MG63 (cell line): ENCODE measurements around the gene KLF3. TPM values are rescaled to one million over a fixed set of nuclear protein-coding genes. Genes with fewer than 3 reads are reported as not detected.

Experiments
- DNase-seq: peaks from one replicate; pipeline ENCODE4 v3.0.0-alpha.2; 2020
- H3K27me3 ChIP-seq: fragments of 250-450 bp; sonication (Bioruptor Pico); 2 replicates; pipeline ENCODE4 v1.5.1; 2020; ENCODE audit warnings: mild to moderate bottlenecking, moderate library complexity
- H3K36me3 ChIP-seq: fragments of 250-450 bp; sonication (Bioruptor Pico); 2 replicates; pipeline ENCODE4 v1.5.1; 2020; ENCODE audit warnings: mild to moderate bottlenecking, moderate library complexity
- H3K4me3 ChIP-seq: fragments of 250-450 bp; sonication (Bioruptor Pico); 2 replicates; pipeline ENCODE4 v1.5.1; 2020; ENCODE audit warnings: mild to moderate bottlenecking, moderate library complexity
- H3K9me3 ChIP-seq: fragments of 250-450 bp; sonication (Bioruptor Pico); 2 replicates; pipeline ENCODE4 v1.5.1; 2020; ENCODE audit warnings: mild to moderate bottlenecking, moderate library complexity
- total RNA-seq: library from RNA; depleted of rRNA; stranded (reverse); fragments of >200 nt; shearing (Covaris generic); gene quantifications from 2 replicates; pipeline ENCODE4 v1.2.3, GENCODE V29; 2014; ENCODE audit warnings: low replicate concordance

The KLF3 gene
- total RNA-seq, 1 experiment from 2014 or later = 1.9 TPM

DNA sequence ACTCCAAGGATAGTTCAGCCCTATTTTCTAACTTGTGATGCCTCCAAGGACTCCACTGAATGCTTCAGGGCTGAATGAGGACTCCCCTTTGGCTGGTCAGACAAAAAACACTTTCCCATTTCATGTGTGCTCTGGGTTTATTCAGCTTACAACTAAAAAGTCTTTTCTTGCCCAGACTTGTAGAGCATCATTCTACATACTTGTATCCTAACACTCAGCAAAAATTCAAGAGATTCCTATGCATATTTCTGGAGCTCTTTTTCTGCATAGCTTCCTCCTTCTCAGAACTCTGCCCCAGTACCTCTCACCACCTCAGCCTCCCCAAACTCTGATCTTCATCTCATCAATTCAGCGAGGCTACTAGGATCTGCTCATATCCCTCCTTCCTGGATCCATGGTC is 22.2 kb upstream of the KLF3 start:
- Histone ChIP-seq H3K27me3 (no peaks in the 10 kb centered on the region), H3K9me3 (no peaks in the 10 kb centered on the region), H3K36me3 (no peaks in the 10 kb centered on the region), H3K4me3 (no peak overlapping the region)
- DNase-seq = no peak

DNA sequence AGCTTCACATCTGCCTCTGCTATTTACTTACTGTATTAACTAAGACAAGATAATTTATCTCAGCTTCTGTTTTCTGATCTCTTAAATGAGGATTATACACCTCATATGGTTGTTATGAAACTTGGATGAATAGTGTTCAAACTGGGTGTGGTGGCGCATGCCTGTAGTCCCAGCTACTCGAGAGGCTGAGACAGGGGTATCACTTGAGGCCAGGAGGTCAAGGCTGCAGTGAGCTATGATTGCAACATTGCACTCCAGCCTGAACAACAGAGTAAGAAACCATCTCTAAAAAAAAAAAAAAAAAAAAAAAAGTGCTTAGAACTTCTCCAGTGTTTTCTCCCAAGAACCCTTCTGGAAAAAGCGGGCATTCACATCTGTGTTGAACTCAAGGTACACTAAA is 19.8 kb upstream of the KLF3 start:
- no peaks in the 10 kb centered on the region for H3K27me3 ChIP-seq
- H3K36me3 ChIP-seq = no peaks in the 10 kb centered on the region
- H3K4me3 ChIP-seq = no peak overlapping the region
- DNase-seq = no peak
- no peaks in the 10 kb centered on the region for H3K9me3 ChIP-seq

DNA sequence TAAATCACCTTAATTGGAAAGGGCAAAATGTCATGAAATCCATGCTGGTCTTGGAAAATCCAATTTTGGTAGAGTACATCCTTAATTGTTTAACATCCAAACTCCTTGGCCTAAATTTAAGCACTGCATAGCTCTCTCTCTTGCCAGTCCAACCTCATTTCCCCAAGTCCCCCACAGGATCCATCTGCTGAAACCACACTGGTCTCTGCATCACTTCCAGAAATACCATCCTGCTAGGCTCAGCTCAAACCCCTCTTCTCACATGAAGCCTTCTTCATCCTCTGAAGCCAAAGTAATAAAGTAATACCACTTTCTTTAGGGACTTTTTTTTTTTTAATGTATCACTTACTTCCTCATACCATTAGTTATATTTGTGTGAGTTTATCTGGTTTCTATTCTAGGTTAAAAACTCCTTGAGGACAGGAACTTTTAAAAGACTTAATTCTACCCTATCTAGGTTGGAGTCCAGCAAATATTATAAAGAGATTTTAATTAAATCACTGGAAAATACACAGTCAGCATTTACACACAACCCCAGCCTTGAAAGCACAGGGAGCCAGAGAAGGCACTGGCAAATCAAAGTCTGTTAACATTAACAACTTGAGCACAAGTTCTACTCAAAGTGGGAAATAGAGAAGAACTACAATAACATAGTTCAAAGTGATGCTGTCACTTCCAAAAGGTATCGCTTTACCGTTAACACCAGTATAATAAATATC is 16.7 kb upstream of the KLF3 start:
- no peaks in the 10 kb centered on the region for H3K9me3 ChIP-seq
- no peaks in the 10 kb centered on the region for H3K36me3 ChIP-seq
- no peak overlapping the region for H3K4me3 ChIP-seq
- DNase-seq = no peak
- H3K27me3 ChIP-seq = no peaks in the 10 kb centered on the region

DNA sequence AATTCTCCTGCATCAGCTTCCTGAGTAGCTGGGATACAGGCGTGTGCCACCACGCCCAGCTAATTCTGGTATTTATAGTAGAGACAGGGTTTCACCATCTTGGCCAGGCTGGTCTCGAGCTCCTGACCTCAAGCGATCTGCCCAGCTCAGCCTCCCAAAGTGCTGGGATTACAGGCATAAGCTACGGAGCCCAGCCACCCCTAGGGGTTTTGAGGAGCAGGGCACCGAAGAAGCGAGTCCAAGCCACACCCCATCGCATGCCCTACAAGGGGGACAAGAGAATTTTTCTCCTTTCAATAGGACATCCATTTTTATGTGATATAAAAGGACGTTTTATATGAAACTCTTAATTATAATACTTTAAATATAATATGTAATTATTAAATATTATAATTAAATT is 13.9 kb upstream of the KLF3 start:
- no peaks in the 10 kb centered on the region for H3K27me3 ChIP-seq
- H3K36me3 ChIP-seq = no peaks in the 10 kb centered on the region
- DNase-seq = no peak
- H3K9me3 ChIP-seq = no peaks in the 10 kb centered on the region
- H3K4me3 ChIP-seq = no peak overlapping the region

DNA sequence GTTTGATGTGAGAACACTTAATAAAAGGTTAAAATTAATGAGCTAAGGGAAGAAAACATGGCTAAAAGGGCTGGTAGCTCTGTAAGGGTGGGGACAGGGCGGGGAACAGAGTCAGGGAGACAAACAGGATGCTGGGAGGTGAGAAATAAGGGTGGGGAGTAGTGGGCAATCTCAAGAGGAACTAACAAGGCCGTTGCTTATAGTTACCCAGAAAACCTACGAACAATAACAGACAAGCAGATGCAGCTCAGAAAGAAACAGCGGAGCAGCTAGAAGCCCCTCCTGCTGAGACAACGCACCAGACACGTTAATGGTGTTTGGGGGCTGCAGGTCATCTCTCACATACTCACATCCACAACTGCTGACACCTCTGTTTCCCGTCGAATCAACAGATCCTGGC is 9.7 kb upstream of the KLF3 start:
- Histone ChIP-seq H3K9me3 (no peaks in the 10 kb centered on the region), H3K4me3 (no peak overlapping the region), H3K36me3 (no peaks in the 10 kb centered on the region), H3K27me3 (no peaks in the 10 kb centered on the region)
- DNase-seq = no peak

DNA sequence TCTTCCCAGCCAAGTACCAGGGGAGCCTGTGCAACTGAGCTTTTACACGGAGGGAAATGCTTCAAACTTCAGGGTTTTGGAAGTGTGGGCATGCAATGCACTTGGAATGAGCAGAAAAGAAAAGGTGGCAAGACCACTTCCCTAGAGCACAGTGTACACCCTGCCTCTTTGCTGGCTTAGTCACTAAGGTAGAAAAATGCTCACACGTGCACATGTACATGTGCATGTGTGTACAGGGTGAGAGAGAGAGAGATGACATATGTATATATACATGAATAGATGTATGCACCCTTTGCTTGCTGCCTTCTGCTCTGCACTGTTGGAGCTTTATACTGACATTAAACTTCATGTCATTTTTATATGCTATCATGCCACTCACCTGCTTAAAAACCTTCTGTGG is 7.9 kb upstream of the KLF3 start:
- Histone ChIP-seq H3K27me3 (no peaks in the 10 kb centered on the region), H3K9me3 (no peaks in the 10 kb centered on the region), H3K4me3 (no peak overlapping the region), H3K36me3 (no peaks in the 10 kb centered on the region)
- DNase-seq = no peak

GRCh38 chr4:38659346-38659745 is 4.7 kb upstream of the KLF3 start:
- no peak overlapping the region for H3K4me3 ChIP-seq
- DNase-seq = no peak
- no peaks in the 10 kb centered on the region for H3K9me3 ChIP-seq
- no peaks in the 10 kb centered on the region for H3K27me3 ChIP-seq
- no peaks in the 10 kb centered on the region for H3K36me3 ChIP-seq

GRCh38 chr4:38660838-38661237 is 3.2 kb upstream of the KLF3 start:
- Histone ChIP-seq H3K4me3 (no peak overlapping the region), H3K9me3 (no peaks in the 10 kb centered on the region), H3K27me3 (no peaks in the 10 kb centered on the region), H3K36me3 (peaks cover 9% of the 10 kb centered on the region)
- DNase-seq = no peak

DNA sequence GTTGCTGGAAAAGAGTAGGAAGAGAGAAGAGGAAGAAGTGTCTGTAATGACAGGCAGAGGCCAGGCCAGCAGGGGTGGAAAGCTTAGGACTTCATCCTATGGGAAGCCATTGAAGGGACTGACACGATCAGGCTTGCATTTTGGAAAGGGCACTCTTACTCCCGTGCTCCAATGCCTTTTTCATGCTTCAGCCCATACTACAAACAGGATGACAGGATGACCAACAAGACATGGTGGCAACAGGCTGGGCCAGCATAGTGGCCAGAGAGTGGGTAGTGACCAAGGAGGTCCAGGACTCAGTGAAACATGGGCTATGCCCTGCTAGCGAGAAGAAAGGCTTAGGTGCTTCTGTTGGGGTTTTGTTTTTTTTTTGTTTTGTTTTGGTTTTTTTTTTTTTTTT is 2.6 kb upstream of the KLF3 start:
- no peak overlapping the region for H3K4me3 ChIP-seq
- peaks cover 12% of the 10 kb centered on the region for H3K36me3 ChIP-seq
- no peaks in the 10 kb centered on the region for H3K27me3 ChIP-seq
- DNase-seq = no peak
- no peaks in the 10 kb centered on the region for H3K9me3 ChIP-seq

GRCh38 chr4:38662522-38663089 is 1.4 kb upstream of the KLF3 start:
- no peaks in the 10 kb centered on the region for H3K27me3 ChIP-seq
- H3K9me3 ChIP-seq = no peaks in the 10 kb centered on the region
- peaks cover 16% of the 10 kb centered on the region for H3K36me3 ChIP-seq
- DNase-seq = no peak
- H3K4me3 ChIP-seq = peak overlapping the region; percentile 59

DNA sequence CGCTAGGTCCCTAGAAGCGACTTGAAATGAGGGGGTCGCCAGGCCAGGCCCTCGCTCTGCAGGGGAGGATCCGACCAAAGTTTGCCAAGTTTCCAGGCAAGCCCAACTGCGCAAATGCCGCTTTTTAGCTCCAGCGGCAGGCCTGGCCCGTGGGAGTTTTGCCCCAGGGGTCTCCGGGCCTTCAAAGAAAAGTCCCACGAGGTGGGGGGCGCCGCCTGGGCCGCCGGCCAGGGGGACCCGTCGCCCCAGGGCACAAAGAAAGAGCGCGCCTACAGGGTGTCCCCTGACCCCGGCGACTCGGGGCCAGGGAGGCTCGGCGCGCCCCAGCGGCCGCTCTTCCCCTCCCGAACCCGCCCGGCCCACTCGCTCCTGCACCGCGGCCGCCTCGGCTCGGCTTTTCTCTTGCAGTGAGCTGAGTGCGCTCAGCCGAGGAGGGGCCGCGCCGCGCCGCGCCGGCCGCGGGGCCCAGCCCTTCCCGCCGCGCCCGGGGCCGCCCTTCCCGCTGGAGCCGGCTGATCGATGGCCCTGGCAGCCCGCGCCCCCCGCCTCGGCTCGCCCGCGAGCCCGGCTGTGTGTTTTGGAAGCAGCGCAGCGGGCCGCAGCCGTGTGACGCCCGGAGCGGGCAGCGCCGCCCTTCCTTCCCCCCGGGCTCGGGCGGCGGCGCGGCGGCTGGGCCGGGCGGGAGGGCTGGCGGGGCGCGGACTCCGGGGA is 754 bp upstream of the KLF3 start:
- H3K4me3 ChIP-seq = peak overlapping the region; percentile 59
- H3K27me3 ChIP-seq = no peaks in the 10 kb centered on the region
- no peaks in the 10 kb centered on the region for H3K9me3 ChIP-seq
- DNase-seq = no peak
- peaks cover 16% of the 10 kb centered on the region for H3K36me3 ChIP-seq

- peak overlapping the region; percentile 81 for H3K4me3 ChIP-seq
- H3K36me3 ChIP-seq = peaks cover 16% of the 10 kb centered on the region
- DNase-seq = peak; percentile 57
- H3K9me3 ChIP-seq = no peaks in the 10 kb centered on the region
- H3K27me3 ChIP-seq = no peaks in the 10 kb centered on the region
These were observed 855 bp downstream of the KLF3 start for GRCh38 chr4:38664706-38665401.

DNA sequence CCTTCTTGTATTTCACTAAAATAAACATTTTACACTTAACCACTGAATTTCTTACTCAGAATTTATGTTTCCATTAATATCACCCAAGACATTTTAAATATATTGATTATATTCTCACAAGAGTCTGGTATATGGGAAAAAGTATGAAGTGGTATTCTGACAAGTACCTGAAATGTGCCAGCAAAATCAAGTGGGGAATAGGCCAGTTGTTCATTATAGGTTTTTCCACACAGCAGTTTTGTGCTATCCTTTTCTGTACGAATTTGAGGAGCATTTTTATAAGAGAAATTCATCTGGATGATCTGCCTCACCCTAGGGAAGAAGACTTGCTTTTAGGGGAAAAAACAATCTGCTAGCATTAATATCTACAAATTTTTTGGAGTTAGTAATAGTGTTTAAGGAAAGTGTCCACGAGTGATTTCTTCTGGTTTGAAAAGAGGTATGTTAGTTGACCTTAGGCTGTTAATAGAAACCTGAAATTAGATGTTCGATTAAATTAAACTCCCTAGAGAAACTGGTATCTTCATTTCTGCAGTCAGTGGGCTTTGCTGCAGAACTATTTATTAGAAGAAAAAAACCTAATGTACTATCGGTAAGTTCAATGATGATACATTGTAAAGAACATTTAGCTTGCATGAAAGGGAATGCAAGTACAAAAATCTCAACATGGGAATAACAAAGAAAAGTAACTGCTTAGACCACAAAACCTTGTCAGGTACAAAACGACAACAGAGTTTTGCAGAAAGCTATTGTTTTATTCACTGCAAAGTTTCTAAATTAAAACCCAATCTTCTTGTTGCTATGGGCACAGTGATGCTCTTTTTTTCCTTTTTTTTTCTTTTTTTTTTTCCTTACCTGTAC is 1.8 kb downstream of the KLF3 start:
- no peak for DNase-seq
- H3K36me3 ChIP-seq = peaks cover 16% of the 10 kb centered on the region
- peak overlapping the region; percentile 81 for H3K4me3 ChIP-seq
- no peaks in the 10 kb centered on the region for H3K9me3 ChIP-seq
- no peaks in the 10 kb centered on the region for H3K27me3 ChIP-seq

DNA sequence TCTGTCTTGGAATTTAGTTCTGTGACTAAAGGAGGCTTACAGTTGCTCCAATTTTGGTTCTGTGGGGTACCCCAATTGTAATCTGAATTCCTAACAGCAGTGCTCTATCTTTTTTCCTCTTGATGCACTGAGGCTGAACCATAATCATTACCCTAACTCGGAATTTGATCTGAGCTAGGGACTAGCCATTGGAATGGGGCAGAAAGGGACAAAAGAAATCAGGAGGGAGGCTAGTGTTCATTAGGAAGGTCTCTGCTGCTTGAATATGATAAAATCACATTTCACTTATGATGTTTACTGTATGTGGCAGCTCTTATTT is 2.7 kb downstream of the KLF3 start:
- Histone ChIP-seq H3K9me3 (no peaks in the 10 kb centered on the region), H3K36me3 (peaks cover 21% of the 10 kb centered on the region), H3K4me3 (peak overlapping the region; percentile 81), H3K27me3 (no peaks in the 10 kb centered on the region)
- no peak for DNase-seq

DNA sequence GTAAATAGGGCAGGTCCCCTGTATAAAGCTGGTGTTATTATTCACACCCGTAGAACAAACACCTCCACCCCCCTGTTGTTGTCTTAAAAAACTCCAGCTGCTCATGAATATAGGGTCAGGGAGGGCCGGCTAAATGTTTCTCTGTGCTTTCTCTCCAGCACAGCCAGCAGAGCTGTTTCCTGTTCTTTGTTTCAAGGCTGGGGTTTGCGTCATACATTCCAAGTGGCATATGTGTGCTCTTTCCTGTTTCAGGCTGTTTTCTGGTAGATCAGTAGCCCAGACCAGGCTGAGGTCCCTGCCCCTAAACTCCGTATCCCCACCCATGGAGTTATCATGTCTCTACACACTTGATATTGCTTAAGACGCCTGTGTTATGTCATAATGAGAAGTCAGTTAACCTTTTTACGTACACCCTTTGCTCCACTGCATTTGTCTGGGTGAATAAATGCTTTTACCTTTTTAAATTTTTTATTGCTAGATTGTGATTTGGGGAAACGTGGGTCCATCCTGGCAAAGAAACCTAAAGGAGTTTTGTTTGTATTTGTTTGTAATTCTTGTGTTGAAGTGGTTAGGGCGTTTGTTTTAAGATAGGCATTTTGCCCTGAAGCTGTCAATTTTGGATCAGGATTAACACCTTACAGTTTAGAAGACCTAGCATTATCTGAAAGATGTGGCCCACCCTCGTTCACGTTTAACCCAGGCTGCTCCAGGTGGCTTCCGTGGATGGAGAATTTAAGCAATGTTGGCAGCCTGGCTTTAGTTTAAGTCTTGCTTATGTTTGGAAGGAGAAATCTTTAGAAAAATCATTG is 3.3 kb downstream of the KLF3 start:
- no peaks in the 10 kb centered on the region for H3K9me3 ChIP-seq
- no peaks in the 10 kb centered on the region for H3K27me3 ChIP-seq
- DNase-seq = peak; percentile 82
- H3K4me3 ChIP-seq = peak overlapping the region; percentile 81
- H3K36me3 ChIP-seq = peaks cover 22% of the 10 kb centered on the region
